GM12878 (cell line): Measurements from ENCODE around the gene CPEB1. TPM values are rescaled to one million over a fixed set of nuclear protein-coding genes. Genes with fewer than 3 reads are reported as not detected.

Experiments
- ATAC-seq: fragments of 200-7000 bp; cut with Tn5 transposase; 3 replicates; pipeline ENCODE4 v1.9.1; 2020; ENCODE audit warnings: mild to moderate bottlenecking, moderate library complexity
- BruUV-seq: library from RNA; stranded (reverse); fragments of 400-500 nt; replicated peaks from 2 replicates; lab custom pipeline; 2021; lab: Mats Ljungman, UMichigan
- CTCF ChIA-PET: fragments of 300-600 bp; sonication (Branson Sonifier 250); formaldehyde crosslinking; extraction: SDS; loops from one replicate; lab custom pipeline; 2021; ENCODE audit warnings: inconsistent platforms; lab: Yijun Ruan, JAX
- POLR2A ChIA-PET: fragments of 350-600 bp; formaldehyde crosslinking; extraction: SDS; loops from one replicate; lab custom pipeline; 2021; ENCODE audit warnings: inconsistent platforms; lab: Charles Lee
- RAD21 ChIA-PET: fragments of 300-600 bp; sonication (Branson Sonifier 250); formaldehyde crosslinking; loops from one replicate; lab custom pipeline; 2023; ENCODE audit warnings: antibody characterized with exemption; ENCODE audit not compliant: unreplicated experiment; lab: Charles Lee
- SMC1A ChIA-PET: fragments of 300-600 bp; sonication (Branson Sonifier 250); formaldehyde crosslinking; loops from one replicate; lab custom pipeline; 2023; ENCODE audit not compliant: unreplicated experiment, uncharacterized antibody; lab: Charles Lee
- DNase-seq: peaks from one replicate; pipeline ENCODE4 v3.0.0-alpha.2; 2011; ENCODE audit warnings: low read depth, low spot score
- FAIRE-seq: peaks from 3 replicates; lab custom pipeline; 2011; peaks lifted over from hg19 to GRCh38; lab: Jason Lieb, UNC
- H2AFZ ChIP-seq: 2 replicates; pipeline ENCODE4 v1.6.0; 2011; ENCODE audit warnings: low read depth, low read length, control low read depth; ENCODE audit not compliant: control insufficient read depth
- H3K27ac ChIP-seq: 2 replicates; pipeline ENCODE4 v1.5.1; 2011; ENCODE audit warnings: control low read depth; ENCODE audit not compliant: control insufficient read depth, insufficient read depth
- H3K27me3 ChIP-seq, 2 experiments: replicated peaks in 1 of 2; 2 replicates each; pipeline versions ENCODE4 v1.6.0 to v1.6.1; 2011; ENCODE audit warnings: low read length in 1 of 2; ENCODE audit not compliant: control insufficient read depth in 2 of 2, insufficient read depth in 2 of 2
- H3K36me3 ChIP-seq, 2 experiments: 2 replicates each; pipeline ENCODE4 v1.5.1; 2011; ENCODE audit warnings: low read length in 1 of 2; ENCODE audit not compliant: control insufficient read depth in 2 of 2, insufficient read depth in 2 of 2
- H3K4me1 ChIP-seq: 2 replicates; pipeline ENCODE4 v1.6.1; 2011; ENCODE audit warnings: mild to moderate bottlenecking, low read length, moderate library complexity, mixed read lengths; ENCODE audit not compliant: control insufficient read depth, insufficient read depth
- H3K4me2 ChIP-seq: 2 replicates; pipeline ENCODE4 v1.6.0; 2011; ENCODE audit warnings: control low read depth; ENCODE audit not compliant: control insufficient read depth, insufficient read depth
- H3K4me3 ChIP-seq: fragments of 200-600 bp; sonication (generic); 2 replicates; pipeline ENCODE4 v1.5.1; 2016
- H3K79me2 ChIP-seq: 2 replicates; pipeline ENCODE4 v1.6.0; 2011; ENCODE audit warnings: low read length; ENCODE audit not compliant: control insufficient read depth, insufficient read depth
- H3K9ac ChIP-seq: 2 replicates; pipeline ENCODE4 v1.8.0; 2011; ENCODE audit warnings: low read length, control low read depth, mixed read lengths; ENCODE audit not compliant: control insufficient read depth, insufficient read depth
- H3K9me3 ChIP-seq: replicated peaks from 3 replicates; pipeline ENCODE4 v1.5.1; 2011; ENCODE audit warnings: mild to moderate bottlenecking, low read length; ENCODE audit not compliant: control insufficient read depth, insufficient read depth
- H4K20me1 ChIP-seq: 2 replicates; pipeline ENCODE4 v1.6.0; 2011; ENCODE audit not compliant: control insufficient read depth, insufficient read depth
- ATF7 ChIP-seq: fragments of 450-650 bp; IDR thresholded peaks from 2 replicates; pipeline ENCODE4 v1.6.1; 2016; ENCODE audit warnings: low read depth, mild to moderate bottlenecking
- MTA3 ChIP-seq: IDR thresholded peaks from 2 replicates; pipeline ENCODE4 v1.6.1; 2012; ENCODE audit warnings: low read length, inconsistent platforms, borderline replicate concordance
- NFXL1 ChIP-seq: fragments of 450-650 bp; IDR thresholded peaks from 2 replicates; pipeline ENCODE4 v1.6.1; 2017; ENCODE audit warnings: antibody characterized with exemption, mild to moderate bottlenecking, borderline replicate concordance
- NR2C2 ChIP-seq: IDR thresholded peaks from 2 replicates; pipeline ENCODE4 v1.6.1; 2011; ENCODE audit warnings: borderline replicate concordance, low read depth; ENCODE audit not compliant: control insufficient read depth, insufficient read length
- RUNX3 ChIP-seq: IDR thresholded peaks from 2 replicates; pipeline ENCODE4 v1.6.1; 2012; ENCODE audit warnings: low read length, inconsistent platforms
- TBL1XR1 ChIP-seq: IDR thresholded peaks from 2 replicates; pipeline ENCODE4 v1.6.1; 2012; ENCODE audit warnings: low read depth, low read length, improper control_type of control experiment
- ZNF24 ChIP-seq: fragments of 450-650 bp; IDR thresholded peaks from 2 replicates; pipeline ENCODE4 v1.6.1; 2017; ENCODE audit warnings: antibody characterized with exemption, mild to moderate bottlenecking
- WGBS: methylation state at CpG from one replicate; pipeline ENCODE4 v1.1.6; 2016; ENCODE audit warnings: low lambda C conversion rate; ENCODE audit not compliant: insufficient replicate concordance, insufficient coverage; ENCODE audit errors: missing lambda C conversion rate; 5-methylcytosine and 5-hydroxymethylcytosine counted together
- in situ Hi-C: fragments of 300-500 bp; cut with MboI; formaldehyde crosslinking; loops from 9 replicates; pipeline ENCODE4 v1.14.3; 2018; ENCODE audit warnings: mixed read lengths
- intact Hi-C: fragments of 100-400 bp; cut with micrococcal nuclease; formaldehyde crosslinking; loops from one replicate; pipeline ENCODE4 v1.14.2; 2022; ENCODE audit not compliant: unreplicated experiment
- polyA plus RNA-seq, 11 experiments: library from polyadenylated mRNA; depleted of rRNA in 4 of 11; unstranded in 6 of 11; stranded (reverse) in 5 of 11; fragments of >200 nt; fragmentation: Nextera tagmentation in 4 of 11; fragmentation: Illumina TruSeq in 1 of 11; extraction: Ambion mirVana in 4 of 11; extraction: Trizol in 1 of 11; gene quantifications; 1 replicate in 1 of 11; 2 replicates in 10 of 11; pipeline versions ENCODE4 v1.2.1 to v1.2.3, GENCODE V29; 2011 to 2016; ENCODE audit warnings: inconsistent platforms in 2 of 11, missing spikeins in 2 of 11, low read depth in 1 of 11
- total RNA-seq, 4 experiments: library from RNA; depleted of rRNA in 3 of 4; stranded (reverse); fragments of >200 nt in 3 of 4; fragmentation: Illumina TruSeq in 1 of 4; extraction: Trizol in 1 of 4; gene quantifications; 2 replicates each; pipeline versions ENCODE4 v1.2.1 to v1.2.3, GENCODE V29; 2013 to 2021
- TF ChIP-seq, protein P1 (sequence below): fragments of 450-650 bp; IDR thresholded peaks from 2 replicates; pipeline ENCODE4 v1.6.1; 2016; ENCODE audit warnings: mild to moderate bottlenecking, moderate library complexity, borderline replicate concordance

The CPEB1 gene
- total and polyA plus RNA-seq, 10 of the 15 experiments (the other 5 are each of a cell fraction or from before 2014, with no cell fraction given) = 0.05 to 1.1 (median 0.46) TPM

DNA sequence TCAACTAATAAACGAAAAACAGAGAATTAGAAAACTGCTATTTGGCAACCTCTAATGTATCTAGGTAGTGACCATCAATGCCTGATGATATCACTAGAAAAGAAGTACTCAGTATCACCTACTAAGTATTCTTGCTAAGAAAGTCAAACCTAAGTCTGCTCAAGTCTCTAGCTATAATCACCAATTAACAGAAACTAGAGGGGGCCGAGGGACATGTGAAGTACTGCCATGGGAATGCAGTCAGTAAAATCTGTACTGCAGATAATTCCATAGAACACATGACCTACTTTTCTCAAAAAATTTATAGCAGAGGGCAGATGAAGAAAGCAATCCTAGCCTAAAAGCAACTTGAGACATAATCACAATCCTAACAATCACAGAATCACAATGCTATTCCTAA, 51.4 kb downstream of the CPEB1 start:
- POLR2A ChIA-PET = no interaction called here
- no TSS peak for BruUV-seq
- Histone ChIP-seq H4K20me1 (no peaks in the 10 kb centered on the region), H2AFZ (no peak overlapping the region), H3K27ac (no peak overlapping the region), H3K27me3 (0 out of 4 replicates have a peak, but pooled peaks cover 0 to 2% of the 10 kb centered on the region in 2 experiments), H3K4me2 (no peak overlapping the region), H3K36me3 (no peaks in the 10 kb centered on the region), H3K79me2 (no peaks in the 10 kb centered on the region), H3K4me1 (no peaks in the 10 kb centered on the region), H3K9ac (no peak overlapping the region), H3K4me3 (no peak overlapping the region), H3K9me3 (no peaks in the 10 kb centered on the region)
- intact Hi-C loops = no loop called here
- TF ChIP-seq TBL1XR1 (no peak), ATF7 (no peak), ZNF24 (no peak), NFXL1 (no peak), MTA3 (no peak), NR2C2 (no peak), RUNX3 (no peak)
- TF ChIP-seq, protein P1, sequence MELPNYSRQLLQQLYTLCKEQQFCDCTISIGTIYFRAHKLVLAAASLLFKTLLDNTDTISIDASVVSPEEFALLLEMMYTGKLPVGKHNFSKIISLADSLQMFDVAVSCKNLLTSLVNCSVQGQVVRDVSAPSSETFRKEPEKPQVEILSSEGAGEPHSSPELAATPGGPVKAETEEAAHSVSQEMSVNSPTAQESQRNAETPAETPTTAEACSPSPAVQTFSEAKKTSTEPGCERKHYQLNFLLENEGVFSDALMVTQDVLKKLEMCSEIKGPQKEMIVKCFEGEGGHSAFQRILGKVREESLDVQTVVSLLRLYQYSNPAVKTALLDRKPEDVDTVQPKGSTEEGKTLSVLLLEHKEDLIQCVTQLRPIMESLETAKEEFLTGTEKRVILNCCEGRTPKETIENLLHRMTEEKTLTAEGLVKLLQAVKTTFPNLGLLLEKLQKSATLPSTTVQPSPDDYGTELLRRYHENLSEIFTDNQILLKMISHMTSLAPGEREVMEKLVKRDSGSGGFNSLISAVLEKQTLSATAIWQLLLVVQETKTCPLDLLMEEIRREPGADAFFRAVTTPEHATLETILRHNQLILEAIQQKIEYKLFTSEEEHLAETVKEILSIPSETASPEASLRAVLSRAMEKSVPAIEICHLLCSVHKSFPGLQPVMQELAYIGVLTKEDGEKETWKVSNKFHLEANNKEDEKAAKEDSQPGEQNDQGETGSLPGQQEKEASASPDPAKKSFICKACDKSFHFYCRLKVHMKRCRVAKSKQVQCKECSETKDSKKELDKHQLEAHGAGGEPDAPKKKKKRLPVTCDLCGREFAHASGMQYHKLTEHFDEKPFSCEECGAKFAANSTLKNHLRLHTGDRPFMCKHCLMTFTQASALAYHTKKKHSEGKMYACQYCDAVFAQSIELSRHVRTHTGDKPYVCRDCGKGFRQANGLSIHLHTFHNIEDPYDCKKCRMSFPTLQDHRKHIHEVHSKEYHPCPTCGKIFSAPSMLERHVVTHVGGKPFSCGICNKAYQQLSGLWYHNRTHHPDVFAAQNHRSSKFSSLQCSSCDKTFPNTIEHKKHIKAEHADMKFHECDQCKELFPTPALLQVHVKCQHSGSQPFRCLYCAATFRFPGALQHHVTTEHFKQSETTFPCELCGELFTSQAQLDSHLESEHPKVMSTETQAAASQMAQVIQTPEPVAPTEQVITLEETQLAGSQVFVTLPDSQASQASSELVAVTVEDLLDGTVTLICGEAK = no peak
- SMC1A ChIA-PET = interaction anchor here (0.7 to 1.2 kb wide), 2 partner anchors 18 to 47 kb away, joined by 3 to 4 read pairs; no protein-coding TSS in a partner anchor
- ATAC-seq = no peak
- RAD21 ChIA-PET = no interaction called here
- in situ Hi-C loops = no loop called here
- WGBS = 20% methylated on average over 2 of the region's 2 CpGs
- DNase-seq = no peak
- no peak for FAIRE-seq
- CTCF ChIA-PET = no interaction called here
